GM19397 (cell line): Measurements from ENCODE around the gene UGP2.

ENCODE experiments used
- ATAC-seq: cut with Tn5 transposase; IDR thresholded peaks from one replicate; pipeline ENCODE4 v1.9.1; 2021; ENCODE audit warnings: mild to moderate bottlenecking, moderate library complexity; ENCODE audit not compliant: unreplicated experiment

Gene UGP2

DNA sequence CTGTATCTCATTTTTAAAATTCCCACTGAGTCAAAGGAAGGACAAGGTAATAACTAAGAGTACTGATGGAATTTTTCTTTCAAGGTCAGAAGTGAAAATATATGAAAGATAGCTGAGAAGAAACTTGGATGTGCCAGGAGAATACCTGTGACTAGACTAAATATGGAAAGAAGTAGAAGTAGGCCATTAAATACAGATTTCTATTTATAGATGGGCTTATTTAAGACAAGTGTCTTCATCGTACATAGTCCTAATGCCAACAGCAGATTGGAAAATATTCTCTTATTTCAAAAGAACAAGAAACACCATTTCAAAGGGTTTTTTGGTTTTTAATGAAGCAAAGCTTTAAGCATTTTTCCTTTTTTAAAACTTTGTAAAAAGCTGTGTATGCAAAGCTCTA, 22.0 kb downstream of the UGP2 start:
- ATAC-seq = no peak

DNA sequence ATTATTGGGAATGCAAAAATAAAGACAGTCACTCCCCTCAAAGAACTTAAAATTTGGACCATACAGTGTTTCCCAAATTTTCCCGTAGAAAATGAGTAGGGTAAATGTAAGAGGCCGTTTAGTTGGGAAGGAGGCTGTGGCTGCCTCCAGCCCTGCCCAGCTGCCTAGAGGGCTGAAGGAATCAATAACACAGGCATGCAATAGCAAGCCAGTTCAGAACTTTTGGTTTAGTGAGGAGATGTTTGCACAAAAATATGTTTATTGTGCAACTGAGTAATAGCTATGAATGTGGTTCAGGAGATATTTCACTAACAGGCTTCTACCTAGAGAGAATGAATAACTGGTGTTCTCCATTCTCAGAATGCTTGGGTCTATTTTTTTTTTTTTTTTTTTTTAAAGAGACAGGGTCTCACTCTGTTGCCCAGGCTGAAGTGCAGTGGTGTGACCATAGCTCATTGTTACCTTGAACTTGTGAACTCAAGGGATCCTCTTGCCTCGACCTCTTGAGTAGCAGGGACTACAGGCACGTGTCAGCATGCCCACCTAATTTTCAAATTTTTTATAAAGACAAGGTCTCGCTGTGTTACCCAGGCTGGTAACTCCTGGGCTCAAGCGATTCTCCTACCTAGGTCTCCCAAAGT, 23.6 kb downstream of the UGP2 start:
- no peak for ATAC-seq

DNA sequence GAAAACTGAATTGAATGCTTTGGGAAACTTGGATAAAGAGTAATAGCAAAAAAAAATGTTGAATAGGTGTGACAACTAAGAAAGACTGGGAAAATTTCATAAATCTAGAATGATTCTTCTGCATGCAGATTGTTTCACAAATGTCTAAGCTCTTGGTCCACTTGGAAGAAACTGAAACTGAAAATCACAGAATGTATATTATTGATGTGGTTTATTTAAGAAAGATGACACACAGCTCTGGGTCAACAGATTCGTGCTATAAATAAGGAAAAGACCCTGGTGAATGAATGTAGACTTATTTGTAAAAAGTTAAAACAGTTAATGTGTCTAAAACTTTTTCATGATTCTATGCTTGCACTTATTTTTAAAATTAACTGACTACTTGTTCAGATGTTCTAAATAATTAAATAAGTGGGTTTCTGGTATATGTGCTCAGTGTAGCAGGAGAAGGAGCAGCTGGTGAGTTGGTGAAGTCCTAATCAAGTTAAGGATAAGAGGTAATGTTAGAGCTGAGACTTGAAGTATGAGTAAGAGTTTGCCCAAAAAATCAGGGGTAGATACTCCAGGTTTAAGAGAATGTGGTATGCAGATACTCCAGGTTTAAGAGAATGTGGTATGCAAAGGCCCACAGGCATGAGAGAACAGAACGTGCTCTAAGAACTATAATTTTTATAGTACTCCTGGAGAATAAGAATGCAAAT, 24.5 kb downstream of the UGP2 start:
- ATAC-seq = no peak

DNA sequence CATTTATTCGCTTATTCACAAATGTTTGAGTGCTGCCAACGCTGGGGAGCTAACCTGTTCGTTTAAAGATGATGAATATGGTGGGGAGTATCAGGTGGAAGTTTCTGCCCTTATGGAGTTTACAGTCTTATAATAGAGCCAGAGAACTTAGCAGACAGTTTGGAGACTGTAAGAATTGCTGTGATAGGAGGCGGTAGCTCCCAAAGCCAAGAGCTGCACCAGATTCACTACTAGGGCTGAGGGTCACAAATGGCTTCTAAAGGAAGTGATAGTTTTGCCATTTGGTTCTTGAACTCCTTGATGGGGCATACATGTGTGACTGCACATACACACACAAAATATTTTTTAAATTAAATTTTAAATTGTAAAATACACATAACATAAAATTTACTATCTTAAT, 29.0 kb downstream of the UGP2 start:
- ATAC-seq = no peak

DNA sequence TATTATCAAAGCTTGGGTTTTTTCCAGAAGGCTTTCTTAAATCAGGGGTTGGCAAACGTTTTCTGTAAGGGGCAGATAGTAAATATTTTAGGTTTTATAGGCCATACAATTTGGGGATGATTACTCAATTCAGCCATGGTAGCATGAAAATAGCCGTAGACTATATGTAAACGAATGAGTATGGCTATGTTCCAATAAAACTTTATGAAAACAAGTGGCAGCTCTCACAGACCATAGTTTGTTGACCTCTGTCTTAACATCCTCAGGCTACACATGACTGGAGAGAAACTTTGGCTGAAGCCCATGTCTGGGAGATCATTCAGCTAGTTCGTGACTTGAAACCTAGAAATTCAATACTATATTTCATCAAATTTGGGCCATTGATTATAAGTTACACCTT, 30.2 kb downstream of the UGP2 start:
- ATAC-seq = no peak

DNA sequence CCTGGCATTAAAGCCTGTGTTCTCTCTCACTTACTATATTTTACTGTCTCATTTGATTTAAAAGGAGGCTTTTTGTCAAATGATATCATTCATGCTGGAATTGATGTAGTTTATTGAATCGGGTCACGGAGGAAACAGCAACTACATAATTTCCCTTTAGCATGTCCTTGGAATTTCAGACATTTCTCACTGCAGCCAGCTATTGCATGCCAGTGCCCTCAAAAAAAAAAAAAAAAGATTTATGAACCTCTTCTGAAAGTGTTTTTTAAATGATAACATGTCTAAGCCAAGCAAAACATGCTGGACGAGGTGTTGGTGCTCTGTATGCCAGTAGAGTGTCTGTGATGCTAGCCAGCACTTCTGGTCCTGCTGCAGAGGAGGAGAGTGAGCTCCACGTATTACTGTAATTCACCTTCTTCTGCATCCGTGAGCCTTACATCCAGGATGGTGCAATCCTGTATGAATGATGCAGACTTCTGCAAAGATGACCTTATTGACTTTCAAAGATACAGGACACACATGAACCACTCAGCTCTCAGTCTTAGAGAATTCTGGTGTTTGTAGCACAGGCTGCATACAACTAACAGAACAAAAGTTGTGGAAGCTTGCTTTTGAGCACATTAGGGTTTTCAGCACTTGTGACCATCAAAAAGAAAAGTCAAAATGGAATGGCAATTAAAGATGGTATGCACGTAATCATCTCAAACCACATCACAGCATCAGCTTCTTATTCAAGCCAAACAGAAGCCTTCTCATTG, 31.1 kb downstream of the UGP2 start:
- no peak for ATAC-seq

DNA sequence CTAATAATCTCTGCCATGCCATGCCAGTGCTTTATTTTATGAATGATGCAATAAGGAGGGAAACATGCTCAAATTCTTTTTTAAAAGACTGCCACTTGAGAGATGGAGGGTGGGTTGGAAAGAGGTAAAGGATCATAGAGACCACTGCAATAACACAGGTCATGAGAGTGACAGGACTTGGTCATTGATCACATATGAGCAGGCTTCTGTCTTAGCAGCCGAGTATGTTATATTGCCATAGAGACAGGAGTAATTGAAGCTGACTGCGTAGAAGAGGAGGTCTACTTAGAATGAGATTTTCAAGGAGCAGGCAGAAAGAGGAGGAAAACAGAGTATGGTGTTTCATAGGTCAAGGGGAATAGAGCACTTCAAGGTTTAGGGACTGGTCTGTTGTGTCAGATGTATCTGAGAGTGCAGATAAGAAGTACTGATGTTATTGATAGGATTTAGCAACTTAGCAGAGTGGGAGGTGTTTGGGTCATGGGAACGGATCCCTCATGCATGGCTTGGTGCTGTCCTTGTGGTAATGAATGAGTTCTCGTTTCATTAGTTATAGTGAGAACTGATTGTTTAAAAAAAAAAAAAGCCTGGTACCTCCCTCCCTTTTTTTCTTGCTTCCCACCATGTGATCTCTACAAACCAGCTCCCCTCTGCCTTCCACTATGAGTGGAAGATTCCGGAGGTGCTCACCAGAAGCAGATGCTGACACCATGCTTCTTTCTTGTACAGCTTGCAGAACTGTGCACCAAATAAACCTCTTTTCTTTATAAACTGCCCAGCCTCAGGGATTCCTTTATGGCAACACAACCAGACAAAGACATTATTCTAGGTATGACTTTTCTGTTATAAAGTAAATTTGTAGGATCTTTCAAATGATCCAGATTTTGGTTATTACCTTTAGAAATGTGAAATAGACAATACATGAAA, 32.8 kb downstream of the UGP2 start:
- no peak for ATAC-seq

DNA sequence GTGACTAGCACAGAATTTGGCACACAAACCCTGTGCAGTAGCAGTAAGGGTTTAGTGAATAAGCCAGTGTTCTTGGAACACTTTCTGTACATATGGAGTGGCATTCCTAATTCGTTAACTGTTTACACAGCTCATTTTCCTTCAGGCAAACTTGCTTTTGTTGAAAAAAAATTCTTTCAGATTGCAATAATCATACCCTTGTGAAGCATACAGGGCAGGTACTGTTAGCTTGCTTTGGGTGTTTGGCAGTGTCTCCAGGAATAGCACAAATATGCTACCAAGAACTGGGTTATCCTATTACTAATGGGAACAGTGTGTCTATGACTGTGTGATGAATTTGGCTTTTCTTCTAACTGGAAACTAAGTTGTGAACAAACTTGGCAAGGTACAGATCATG, 33.4 kb downstream of the UGP2 start:
- no peak for ATAC-seq

DNA sequence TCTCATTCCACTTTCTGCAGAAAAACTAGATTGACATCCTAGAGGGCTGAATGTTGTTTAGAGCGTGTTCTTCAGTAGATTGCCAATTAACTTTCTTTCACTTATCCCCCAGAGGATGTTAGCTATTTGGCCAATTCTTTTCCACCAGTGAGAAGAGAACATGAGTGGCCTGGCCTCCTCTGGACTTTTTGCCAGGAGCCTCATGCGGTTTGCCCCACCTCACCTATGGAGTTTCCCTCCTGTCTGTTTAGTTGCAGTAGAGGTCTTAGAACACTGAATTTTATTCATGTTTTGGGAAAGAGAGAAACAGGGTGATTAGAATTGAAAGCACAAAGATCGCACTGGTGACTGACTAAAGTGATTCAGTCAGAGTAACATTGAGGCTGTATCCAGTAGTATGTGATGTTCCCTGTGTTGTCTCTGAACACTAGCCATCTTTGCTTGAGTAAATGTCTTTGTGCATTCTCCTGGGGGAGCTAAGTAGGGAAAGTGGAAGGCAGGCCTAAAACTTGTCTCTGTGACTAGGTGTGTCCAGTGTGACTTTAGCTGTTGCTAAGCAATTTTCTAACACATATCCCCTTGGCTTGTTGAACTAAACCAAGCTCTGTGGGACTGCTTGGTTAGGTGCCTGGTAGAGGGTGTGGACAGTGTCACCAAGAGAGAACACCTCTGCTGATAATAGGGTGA, 34.0 kb downstream of the UGP2 start:
- ATAC-seq = no peak

DNA sequence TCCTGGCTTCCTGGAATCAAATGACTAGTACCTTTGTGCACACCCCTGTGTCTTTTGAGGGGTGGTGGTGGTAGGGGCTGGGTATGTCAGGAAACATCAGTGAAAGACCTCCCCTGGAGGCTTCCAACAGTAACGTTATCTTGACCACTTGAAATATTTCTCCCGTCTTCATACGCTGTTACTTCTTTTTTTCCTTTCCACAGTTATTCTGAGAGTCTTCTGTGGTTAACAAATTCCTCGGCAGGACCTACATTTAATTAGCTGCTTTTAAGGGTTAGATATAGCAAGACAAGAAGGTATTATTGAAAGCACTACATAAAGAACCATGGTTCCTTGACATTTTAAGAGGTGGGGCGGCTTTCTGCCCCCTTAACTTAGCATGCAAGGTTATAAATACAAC, 34.6 kb downstream of the UGP2 start:
- no peak for ATAC-seq

DNA sequence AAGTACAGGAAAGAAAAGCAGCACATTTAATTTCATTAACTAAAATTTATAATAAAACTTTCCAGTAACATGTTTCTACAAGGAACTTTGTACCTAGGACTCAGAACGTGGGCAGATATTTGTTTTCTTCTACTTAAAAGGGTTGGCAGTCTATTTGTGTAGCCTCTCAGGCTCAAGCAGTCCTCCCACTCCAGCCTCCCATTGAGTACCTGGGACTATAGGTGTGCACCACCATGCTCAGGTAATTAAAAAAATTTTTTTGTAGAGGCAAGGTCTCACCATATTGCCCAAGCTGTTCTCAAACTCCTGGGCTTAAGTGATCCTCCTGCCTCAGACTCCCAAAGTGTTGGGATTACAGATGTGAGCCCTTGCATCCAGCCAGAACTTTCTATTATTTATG, 36.8 kb downstream of the UGP2 start:
- ATAC-seq = no peak

DNA sequence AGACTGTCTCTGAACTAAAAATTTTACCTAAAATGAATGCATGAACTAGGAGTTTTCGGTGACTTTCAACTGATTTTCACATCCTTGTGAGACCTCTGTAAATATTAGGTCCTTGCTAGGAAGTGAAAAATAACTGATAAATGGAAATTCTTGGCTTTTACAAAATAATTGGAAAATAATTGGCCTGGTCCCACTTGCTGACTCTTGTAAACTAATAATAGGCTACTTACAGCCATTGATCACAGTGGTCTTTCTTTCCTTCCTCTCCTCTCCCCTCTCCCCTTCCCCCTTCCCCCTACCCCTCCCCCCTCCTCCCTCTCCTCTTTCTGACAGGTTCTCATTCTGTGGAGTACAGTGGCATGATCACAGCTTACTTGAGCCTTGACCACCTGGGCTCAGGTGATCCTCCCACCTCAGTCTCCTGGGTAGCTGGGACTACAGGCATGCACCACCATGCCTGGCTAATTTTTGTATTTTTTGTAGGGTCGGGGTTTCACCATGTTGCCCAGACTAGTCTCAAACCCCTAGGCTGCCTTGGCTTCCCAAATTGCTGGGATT, 38.3 kb downstream of the UGP2 start:
- no peak for ATAC-seq

DNA sequence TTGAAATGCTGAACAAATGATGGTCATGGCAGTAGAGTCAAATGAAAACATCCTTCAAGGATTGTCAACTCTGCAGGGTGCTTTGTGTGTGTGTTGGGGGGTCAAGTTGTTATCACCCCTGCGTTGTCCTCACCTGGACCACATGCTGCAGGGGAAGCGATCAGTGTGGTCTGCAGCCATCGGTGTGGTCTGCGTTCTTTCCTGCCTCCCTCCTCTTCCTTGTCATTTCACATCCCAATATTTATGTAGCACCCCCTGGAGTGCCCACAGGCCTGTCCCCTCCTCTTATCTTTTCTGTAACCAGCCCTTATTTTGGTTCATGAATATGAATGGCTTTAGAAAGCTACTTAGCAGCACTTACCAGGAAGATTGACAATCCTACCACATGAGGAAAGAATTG, 38.9 kb downstream of the UGP2 start:
- ATAC-seq = no peak

DNA sequence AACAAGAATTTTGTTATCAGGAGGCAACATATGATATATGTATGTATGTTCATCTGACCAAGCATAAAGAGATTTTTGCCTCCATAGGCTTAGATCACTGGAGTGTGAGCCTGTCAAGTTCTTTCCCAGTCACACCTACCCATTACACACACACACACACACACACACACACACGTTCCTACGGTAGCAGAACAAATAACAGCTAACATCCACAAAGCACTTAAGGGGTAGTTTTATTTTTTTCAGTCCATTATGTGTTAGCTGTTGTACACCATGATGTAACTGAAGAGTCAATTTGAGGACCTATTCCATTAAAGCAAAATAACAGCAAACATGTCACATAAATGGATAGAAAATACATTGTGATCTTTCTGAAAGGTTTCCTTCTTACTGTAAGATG, 39.5 kb downstream of the UGP2 start:
- no peak for ATAC-seq

DNA sequence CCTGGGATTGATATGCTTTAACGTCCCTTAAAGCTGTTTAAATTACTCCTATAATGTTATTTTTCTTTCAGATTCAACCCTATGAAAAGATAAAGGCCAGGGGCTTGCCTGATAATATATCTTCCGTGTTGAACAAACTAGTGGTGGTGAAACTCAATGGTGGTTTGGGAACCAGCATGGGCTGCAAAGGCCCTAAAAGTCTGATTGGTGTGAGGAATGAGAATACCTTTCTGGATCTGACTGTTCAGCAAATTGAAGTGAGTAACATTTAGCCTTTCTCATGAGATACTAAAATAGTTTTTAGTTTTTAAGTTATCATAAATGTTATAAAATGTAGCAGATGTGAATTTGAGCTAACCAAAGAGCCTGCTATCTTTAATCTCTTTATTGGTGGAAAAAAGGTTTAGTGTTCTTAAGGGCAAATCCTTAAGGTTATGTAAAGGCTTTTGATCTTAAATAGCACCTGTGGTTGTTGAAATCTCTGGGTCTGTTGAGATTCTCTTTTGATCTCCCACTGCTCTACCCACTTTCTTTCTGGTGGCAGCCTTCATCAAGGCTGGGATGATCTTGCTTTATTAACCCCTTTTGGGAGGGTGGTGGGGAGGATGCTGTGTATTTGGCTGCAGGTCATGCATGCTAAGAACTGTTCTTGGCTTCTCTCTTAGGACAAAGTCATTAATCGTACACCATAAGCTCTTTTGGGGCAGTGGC, 40.9 kb downstream of the UGP2 start:
- ATAC-seq = no peak

DNA sequence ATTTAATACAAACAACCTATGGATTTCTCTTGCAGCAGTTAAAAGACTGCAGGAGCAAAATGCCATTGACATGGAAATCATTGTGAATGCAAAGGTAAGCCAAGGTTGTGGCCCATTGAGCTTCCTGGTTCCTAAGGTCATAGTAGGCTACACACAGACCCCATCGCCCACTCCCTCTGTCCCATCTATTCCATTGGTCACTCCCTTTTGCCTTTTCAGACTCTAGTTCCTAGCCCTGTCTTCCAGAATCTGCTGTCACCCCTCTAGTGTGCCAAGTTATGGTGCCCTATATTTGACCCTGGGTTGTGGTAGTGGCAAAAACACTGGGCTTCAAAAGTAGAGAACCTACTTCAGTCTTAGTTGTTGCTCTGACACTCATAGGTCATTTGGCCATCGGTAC, 44.7 kb downstream of the UGP2 start:
- no peak for ATAC-seq

DNA sequence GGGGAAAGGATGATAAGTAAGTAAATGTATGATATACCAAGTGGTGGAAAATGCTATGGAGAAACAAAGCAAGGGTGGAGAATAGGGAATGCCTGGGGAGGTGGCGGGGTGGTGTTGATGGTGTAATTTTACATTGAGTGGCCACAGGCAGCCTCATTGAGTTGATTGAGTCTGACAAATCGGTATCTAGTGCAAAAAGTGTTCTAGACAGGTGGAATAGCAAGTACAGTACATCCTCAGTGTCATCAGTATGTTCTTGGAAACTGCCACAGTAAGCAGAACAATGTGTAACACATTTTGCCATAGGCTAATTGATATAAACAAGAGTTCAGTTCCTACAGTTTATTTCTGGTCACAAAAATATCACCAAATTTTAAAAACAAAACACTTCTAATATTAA, 46.4 kb downstream of the UGP2 start:
- ATAC-seq = no peak

DNA sequence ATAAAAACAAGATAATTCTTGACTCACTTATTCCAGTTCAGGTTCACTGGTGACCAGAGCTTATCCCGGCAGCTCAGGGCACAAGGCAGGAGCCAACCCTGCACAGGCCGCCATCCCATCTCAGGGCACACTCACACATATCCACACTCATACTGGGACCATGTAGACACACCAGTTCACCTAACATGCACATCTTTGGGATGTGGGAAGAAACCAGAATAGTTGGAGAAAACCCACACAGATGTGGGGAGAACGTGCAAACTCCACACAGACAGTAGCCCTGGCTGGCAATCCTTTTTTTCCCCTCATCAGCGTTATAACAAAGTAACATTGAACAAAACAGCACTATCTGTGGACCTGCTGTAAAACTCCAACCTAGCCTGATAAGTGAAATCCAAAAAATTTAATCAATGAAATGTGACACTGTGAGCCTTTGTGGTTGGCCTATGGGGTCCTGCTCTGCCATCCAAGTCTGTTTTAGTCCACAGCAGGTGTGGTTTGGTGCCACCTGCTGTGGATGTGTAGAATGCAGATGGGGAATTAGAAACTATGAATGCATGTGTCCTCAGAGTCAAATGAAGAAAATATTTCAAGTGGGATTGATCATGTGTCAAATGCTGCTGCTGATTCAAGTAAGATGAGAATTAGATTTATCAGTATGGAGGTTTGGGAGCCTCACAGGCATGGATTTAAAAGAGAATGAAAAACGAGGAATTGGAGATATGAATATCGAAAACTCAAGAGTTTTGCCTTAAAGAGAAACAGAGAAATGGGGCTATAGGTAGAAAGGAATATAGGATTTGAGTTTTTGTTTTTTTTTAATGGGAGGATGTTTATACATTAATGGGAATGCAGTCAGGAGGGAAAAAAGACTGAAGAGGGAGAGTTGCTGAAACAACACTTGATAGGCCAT, 47.0 kb downstream of the UGP2 start:
- ATAC-seq = peak; percentile 81

DNA sequence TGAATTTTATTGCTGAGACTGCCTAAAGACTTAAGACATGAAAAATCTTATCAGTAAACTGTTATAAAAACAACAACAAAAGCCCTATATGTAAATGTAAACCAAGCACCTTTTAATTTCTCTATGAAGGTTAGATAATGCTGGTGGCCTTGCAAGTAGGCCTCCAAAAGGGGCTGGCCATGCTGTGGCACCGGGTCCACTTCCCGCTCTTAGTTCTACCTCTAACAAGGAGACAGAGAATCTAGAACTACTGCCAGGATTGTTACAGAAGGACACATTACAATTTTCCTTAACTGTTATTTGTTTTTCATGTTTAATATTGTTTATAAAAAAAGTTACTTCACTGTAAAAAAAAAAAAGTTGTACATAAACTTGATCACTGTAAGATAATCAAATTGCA, 49.0 kb downstream of the UGP2 start:
- no peak for ATAC-seq
